GM21515 (cell line): Measurements from ENCODE around the gene FOXO4.
"Not testable (repeated sequence)": the region's sequence is repeated elsewhere in the genome, so short reads cannot be mapped to it uniquely, and the experiment has no call there.

ENCODE experiments used
- ATAC-seq: cut with Tn5 transposase; IDR thresholded peaks from one replicate; pipeline ENCODE4 v1.9.1; 2021; ENCODE audit not compliant: unreplicated experiment

The FOXO4 gene

GRCh38 chrX:71095555-71095980 lies at the start of gene FOXO4:
FOXO4 (plus strand) TSS chrX:71095851; CDS start chrX:71096529, 678 bp downstream.
- ATAC-seq, result peak; percentile 94

- ATAC-seq, result not testable (repeated sequence)
These were observed 47.8 kb upstream of the FOXO4 start for GRCh38 chrX:71047891-71048290.

GRCh38 chrX:71052721-71053120 lies 42.9 kb upstream of the FOXO4 start:
- peak; percentile 23 for ATAC-seq

GRCh38 chrX:71053217-71053621 lies 42.4 kb upstream of the FOXO4 start:
- ATAC-seq, result peak; percentile 98

GRCh38 chrX:71056867-71057266 lies 38.8 kb upstream of the FOXO4 start:
- no peak for ATAC-seq

- ATAC-seq, result no peak
These were observed 37.7 kb upstream of the FOXO4 start for GRCh38 chrX:71057848-71058530.

- no peak for ATAC-seq
These were observed 35.5 kb upstream of the FOXO4 start for GRCh38 chrX:71060127-71060526.

GRCh38 chrX:71067089-71067488 lies 28.6 kb upstream of the FOXO4 start:
- no peak for ATAC-seq

- no peak for ATAC-seq
These were observed 28.0 kb upstream of the FOXO4 start for GRCh38 chrX:71067712-71068043.

GRCh38 chrX:71068044-71068918 lies 27.4 kb upstream of the FOXO4 start, which contains the start of gene SNX12:
SNX12 (minus strand) TSS chrX:71068334; CDS start chrX:71068306, 28 bp downstream.
- ATAC-seq, result peak; percentile 89

GRCh38 chrX:71070531-71070930 lies 25.1 kb upstream of the FOXO4 start:
- ATAC-seq, result no peak

- no peak for ATAC-seq
These were observed 14.1 kb upstream of the FOXO4 start for GRCh38 chrX:71081330-71082123.

- no peak for ATAC-seq
These were observed 13.5 kb upstream of the FOXO4 start for GRCh38 chrX:71082124-71082647.

GRCh38 chrX:71082822-71083221 lies 12.8 kb upstream of the FOXO4 start:
- no peak for ATAC-seq

GRCh38 chrX:71085900-71086299 lies 9.8 kb upstream of the FOXO4 start:
- ATAC-seq, result no peak

GRCh38 chrX:71091263-71091662 lies 4.4 kb upstream of the FOXO4 start:
- no peak for ATAC-seq

GRCh38 chrX:71095033-71095432 lies 618 bp upstream of the FOXO4 start:
- no peak for ATAC-seq

GRCh38 chrX:71095981-71096759 lies 519 bp downstream of the FOXO4 start:
- peak; percentile 35 for ATAC-seq

- no peak for ATAC-seq
These were observed 1.0 kb downstream of the FOXO4 start for GRCh38 chrX:71096760-71097032.

GRCh38 chrX:71098302-71098701 lies 2.7 kb downstream of the FOXO4 start:
- no peak for ATAC-seq
